T1000 (cell line): ENCODE results near the gene RNASEL.

Source experiments
- DNase-seq: peaks from one replicate; lab custom pipeline; 2025; ENCODE audit warnings: mixed read lengths; lab: John Stamatoyannopoulos, UW

The RNASEL gene

GRCh38 chr1:182600745-182601415, 11.8 kb upstream of the RNASEL start:
- no peak for DNase-seq

DNA sequence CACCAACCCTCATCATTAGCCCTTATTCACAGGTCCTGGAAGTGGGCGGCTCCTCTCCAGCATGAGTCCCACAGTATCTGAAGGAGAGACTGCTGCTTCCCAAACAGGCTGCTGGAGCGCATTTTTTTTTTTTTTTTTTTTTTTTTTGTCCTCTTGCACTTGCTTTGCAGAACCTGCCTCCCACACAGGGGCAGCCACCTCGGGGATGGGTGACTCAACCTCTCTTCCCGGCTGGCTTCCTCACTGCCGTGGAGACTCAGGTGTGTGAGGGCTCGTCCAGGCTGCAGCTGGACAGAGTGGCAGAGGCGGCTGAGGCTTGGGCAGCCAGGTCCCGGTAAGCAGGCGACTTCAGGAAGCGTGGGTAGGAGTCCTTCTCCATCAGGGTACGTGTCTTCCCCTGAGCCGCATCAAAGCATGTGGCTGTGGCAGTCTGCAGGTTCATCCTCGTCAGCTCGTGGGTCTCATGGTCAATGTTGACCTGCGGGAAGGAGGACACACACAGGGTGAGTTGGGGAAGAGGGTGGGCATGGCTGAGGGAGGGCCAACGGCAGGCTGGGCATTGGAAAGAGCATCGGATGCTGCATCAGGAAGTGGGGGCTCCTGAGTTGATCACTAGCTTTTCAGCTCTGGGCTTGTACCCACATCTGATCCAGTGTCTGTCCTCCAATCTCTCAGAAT, 11.1 kb upstream of the RNASEL start:
- no peak for DNase-seq

GRCh38 chr1:182599339-182599738, 10.3 kb upstream of the RNASEL start:
- no peak for DNase-seq

GRCh38 chr1:182598296-182598695, 9.2 kb upstream of the RNASEL start:
- no peak for DNase-seq

GRCh38 chr1:182596934-182597333, 7.9 kb upstream of the RNASEL start:
- no peak for DNase-seq

GRCh38 chr1:182595641-182596240, 6.7 kb upstream of the RNASEL start:
- no peak for DNase-seq

DNA sequence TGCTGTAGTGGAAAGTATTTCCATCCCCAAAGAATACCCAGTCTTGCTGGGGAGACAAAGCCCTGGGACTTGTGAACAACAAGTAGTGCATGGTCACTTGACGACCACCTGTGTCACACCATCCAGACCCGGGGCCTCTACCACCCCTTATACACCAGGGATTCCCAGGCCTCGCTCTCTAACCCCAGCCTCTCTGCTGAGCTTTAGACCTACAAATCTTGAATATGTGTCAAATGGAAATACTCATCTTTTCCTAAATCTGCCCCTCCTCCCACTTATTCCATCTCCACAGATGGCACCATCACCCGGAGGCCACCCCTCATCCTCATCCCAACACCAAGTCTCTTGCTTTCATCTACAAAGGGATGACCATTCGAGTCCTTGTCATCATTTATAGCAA, 875 bp upstream of the RNASEL start:
- no peak for DNase-seq

DNA sequence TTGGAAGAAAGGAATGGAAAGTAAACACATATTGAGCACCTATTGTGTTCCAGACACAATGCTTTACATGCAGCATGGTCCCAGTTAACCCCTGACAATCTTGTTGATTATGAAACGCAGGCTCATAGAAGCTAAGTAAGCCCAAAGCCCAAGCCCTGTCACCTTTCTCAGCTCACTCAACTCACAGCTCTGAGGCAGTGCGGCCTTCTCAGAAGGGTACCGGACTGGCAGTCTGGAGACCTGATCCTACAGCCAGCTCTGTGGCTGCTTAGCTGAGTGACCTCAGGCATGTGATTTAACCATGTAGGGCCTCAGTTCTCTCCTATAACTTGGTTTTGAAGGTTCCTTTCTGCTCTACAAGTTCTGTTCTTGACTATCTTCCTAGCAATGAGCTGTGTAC, 464 bp upstream of the RNASEL start:
- DNase-seq, result no peak

DNA sequence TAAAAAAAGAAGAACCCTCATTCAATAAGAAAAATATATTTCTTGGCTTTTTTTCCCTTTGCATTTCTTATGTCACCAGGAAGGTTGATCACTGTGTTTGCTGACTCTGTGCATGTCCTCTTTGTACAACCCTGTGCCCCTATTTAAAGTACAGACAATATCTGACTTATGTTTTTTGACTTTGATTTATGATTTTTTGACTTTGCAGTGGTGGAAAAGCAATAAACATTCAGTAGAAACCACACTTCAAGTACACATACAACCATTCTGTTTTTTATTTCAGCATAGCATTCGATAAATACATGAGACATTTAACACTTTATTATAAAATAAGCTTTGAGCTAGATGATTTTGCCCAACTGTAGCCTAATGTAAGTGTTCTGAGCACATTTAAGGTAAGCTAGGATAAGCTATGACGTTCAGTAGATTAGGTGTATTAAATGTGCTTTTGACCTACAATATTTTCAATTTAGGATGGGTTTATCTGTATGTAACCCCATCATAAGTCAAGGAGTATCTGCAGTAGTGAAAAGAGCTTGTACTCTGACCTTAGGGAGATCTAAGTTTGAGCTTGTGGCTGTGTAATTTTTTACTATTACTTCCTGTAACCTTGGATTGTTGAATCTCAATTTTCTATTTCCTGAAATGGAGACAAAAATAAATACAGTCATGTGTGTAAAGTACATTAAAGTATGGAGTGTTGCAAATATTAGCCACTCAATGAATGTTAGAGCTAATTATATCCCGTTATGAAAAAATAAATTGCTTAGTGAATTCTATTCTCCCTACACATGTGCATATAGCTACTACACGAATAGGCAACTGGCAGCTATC, 1.2 kb downstream of the RNASEL start:
- no peak for DNase-seq

DNA sequence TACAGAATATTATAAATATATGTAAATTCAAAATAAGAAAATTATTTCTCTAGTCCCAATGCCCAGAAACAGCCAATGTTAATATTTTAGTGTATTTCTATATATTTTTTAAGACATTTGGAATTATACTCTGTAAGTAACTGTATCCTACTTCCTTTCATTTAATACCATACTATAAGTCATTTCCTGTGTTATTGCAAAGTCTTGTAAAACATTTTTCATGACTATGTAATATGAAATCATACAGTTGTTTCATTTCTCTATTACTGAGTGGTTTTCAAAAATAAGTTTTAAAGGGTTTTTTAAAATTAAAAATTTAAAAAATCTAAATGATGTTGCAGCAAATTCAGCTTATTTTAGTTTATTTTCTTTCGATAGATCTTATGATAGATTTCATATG, 2.0 kb downstream of the RNASEL start:
- DNase-seq, result no peak

DNA sequence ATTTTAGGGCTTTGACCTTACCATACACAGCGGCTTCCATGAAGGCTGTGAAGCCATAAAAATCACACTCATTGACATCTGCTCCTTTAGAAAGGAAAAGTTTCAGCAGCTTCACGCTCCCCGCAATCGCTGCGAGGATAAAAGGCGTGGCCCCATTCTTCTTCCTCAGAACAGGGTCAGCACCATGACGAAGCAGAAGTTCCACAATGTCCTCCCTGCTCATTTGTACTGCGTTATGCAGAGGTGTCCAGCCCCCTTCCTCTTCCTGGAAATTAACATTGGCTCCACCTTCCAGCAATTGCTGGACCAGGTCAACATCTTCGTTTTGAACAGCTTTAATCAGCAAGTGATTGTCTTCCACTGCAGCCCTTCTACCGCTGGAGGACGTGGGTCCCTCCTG, 2.7 kb downstream of the RNASEL start:
- DNase-seq, result no peak

DNA sequence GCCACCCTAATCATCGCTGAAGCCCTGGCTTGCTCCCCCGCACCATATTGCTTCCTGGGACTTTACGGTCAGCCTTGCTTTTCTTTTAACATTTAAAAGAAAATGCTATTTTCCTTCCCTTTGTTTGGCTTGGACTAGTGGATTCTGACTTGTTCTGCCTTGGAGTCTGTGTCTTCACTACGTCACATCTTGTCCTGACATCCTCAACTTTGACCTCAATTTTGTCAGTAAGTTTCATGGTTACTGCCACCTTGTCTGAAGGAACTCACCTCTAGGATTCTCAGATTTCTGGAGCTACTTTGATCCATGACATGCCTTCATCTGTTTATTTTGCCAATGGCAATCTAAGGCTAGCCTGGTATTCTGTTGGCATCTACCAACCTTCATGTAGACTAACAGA, 4.3 kb downstream of the RNASEL start:
- DNase-seq, result no peak

DNA sequence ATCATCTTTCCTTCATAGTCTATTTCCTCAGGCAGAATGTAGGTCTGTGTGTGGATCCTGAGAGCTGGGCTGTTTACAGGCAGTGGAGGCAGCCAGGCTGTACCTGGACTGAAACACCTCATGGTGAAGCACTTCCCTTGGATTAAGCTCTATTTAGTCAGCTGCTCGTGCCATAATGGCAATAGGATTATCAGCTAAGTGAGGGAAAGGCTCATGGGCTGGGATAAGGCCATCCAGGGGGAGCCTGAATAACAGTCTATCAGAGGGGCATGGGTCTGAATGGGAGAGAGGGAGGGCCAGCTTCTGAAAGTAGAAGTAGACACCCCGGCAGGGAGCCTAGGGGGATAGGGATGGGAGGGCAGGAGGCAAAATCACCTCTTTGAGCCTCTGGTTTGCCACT, 8.3 kb downstream of the RNASEL start:
- no peak for DNase-seq

DNA sequence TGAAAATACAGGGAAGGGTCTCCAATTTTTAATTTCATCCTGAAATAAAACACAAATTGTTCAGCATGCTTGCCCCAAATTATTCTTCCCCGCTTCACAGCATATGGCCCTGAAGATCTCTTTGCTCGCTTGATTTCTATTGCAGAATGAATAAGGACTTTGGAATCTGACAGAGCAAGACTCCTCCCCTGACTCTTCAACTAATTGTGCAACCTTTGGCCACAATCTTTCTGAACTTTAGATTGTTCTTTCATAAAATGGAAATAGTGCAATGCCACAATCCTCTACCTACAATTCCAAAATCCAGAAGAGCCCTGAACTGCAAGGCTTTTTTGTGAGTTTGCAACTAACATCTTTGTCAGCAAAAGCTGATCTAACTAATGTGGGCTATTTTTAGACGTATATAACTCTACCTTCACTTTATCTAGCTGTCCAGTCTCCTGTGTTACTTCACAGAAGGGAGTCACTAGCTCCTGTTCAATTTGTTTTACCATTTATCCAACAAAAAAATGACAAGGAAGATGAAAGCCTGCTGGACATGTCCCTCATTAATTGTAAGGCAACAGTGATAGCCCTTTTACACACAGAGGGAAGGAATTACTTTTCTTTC, 13.4 kb downstream of the RNASEL start:
- no peak for DNase-seq

GRCh38 chr1:182574156-182574555, 14.9 kb downstream of the RNASEL start:
- no peak for DNase-seq

GRCh38 chr1:182570611-182570970, 18.5 kb downstream of the RNASEL start:
- no peak for DNase-seq

DNA sequence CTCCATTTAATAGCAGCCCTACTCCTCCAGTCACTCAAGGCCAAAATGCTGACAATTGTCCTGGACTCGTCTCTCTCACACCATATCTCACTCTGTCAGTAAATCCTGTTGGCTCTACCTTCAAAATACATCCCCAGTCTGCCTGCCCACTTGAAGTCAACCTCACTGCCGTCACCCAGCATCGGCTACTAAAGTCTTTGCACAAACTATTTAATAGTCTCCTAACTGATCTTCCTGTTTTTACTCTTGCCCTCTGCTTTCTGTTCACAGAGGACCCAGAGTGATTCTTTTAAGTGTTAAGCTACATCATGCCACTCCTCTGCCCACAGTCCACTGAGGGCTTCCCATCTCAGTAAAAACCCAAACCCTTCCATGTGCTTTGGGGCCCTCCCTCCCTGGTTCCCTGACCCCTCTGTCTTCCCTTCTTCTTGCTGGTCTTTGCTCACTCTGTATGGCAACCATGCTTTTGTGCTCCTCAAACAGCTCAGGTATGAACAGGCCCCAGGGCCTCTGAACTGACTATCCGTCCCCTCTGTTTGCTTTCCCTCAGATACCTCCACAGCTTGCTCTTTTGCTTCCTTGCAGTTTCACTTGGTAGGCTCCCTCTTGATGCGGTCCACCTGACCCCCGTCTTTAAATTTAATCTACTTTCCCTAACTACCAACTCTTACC, 19.0 kb downstream of the RNASEL start:
- DNase-seq, result no peak

- no peak for DNase-seq
These were observed 20.3 kb downstream of the RNASEL start for GRCh38 chr1:182568647-182569284.

GRCh38 chr1:182567629-182568028, 21.4 kb downstream of the RNASEL start:
- no peak for DNase-seq

- DNase-seq, result no peak
These were observed 23.5 kb downstream of the RNASEL start for GRCh38 chr1:182565537-182565936.

DNA sequence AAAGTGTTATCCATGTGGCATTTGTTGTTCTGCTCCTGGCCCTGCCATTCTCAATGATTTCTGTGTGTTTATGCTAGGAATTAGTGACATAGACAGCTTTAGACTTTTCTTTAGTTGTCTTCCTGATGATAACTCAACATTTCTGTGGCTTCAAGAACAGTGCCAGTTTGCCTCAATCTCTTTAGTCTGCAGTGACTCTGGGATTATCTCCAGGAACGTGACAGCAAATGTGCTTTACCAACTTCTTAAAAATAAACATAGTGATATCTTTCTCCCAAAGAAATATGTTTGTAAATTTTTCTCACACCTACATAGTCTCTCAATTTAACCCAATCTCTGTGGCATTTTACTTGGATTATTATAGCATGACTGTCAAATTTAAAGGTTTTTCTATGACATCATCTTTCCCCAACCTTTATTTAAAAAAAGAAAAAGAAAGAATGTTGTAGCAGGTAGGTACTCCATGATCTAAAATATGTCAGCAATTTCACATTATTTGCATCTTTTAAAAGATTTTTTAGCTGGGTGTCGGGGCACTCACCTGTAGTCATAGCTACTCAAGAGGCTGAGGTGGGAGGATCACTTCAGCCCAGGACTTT, 24.6 kb downstream of the RNASEL start:
- no peak for DNase-seq
